Upper lobe of left lung (tissue), 4 donors: ENCODE measurements around the gene KCNMB4.

Source experiments
- EP300 ChIP-seq, 4 donors: sonication (generic); formaldehyde crosslinking; IDR thresholded peaks; one replicate each; pipeline ENCODE4 v1.5.1; 2017; ENCODE audit warnings: antibody characterized with exemption in 4 of 4, control low read depth in 2 of 4
- POLR2A ChIP-seq, 4 donors: fragments of 450-650 bp; IDR thresholded peaks; one replicate each; pipeline ENCODE4 v1.5.1; 2016 to 2017; ENCODE audit warnings: antibody characterized with exemption in 4 of 4, mild to moderate bottlenecking in 2 of 4
- POLR2AphosphoS5 ChIP-seq, 2 donors: sonication (generic); formaldehyde crosslinking; IDR thresholded peaks; one replicate each; pipeline ENCODE4 v1.5.1; 2017; ENCODE audit warnings: antibody characterized with exemption in 2 of 2
- TF ChIP-seq, protein P1 (sequence below), 6 experiments: fragments of 450-650 bp in 4 of 6; fragments of 200-600 bp in 2 of 6; sonication (generic) in 2 of 6; IDR thresholded peaks; one replicate each; pipeline ENCODE4 v1.5.1; 2016 to 2019; ENCODE audit warnings: antibody characterized with exemption in 6 of 6

DNA sequence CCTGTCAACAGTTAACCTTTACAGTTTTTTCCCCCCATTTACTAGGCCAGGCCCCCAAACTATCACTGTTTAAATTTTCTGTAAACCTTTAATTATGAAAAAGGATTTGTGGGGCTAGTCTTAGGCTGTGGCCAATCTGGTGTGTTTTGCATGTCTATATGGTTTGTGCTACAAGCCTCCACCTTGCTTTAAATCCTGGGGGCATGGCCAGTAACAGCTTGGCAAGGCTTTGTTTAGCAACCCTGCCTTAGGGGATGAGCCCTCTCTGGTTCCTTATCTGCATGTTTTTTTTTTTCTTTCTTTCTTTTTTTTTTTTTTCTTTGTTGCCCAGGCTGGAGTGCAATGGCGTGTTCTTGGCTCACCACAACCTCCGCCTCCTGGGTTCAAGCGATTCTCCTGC lies 102.7 kb downstream of the KCNMB4 start:
- TF ChIP-seq, protein P1, sequence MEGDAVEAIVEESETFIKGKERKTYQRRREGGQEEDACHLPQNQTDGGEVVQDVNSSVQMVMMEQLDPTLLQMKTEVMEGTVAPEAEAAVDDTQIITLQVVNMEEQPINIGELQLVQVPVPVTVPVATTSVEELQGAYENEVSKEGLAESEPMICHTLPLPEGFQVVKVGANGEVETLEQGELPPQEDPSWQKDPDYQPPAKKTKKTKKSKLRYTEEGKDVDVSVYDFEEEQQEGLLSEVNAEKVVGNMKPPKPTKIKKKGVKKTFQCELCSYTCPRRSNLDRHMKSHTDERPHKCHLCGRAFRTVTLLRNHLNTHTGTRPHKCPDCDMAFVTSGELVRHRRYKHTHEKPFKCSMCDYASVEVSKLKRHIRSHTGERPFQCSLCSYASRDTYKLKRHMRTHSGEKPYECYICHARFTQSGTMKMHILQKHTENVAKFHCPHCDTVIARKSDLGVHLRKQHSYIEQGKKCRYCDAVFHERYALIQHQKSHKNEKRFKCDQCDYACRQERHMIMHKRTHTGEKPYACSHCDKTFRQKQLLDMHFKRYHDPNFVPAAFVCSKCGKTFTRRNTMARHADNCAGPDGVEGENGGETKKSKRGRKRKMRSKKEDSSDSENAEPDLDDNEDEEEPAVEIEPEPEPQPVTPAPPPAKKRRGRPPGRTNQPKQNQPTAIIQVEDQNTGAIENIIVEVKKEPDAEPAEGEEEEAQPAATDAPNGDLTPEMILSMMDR (IDR thresholded peaks at IDR 0.05): no peak
- TF ChIP-seq POLR2A (IDR thresholded peaks at IDR 0.05) (no peak), POLR2AphosphoS5 (IDR thresholded peaks at IDR 0.05) (no peak), EP300 (IDR thresholded peaks at IDR 0.05) (no peak)
